OCI-LY1 (cell line): ENCODE measurements around the gene FAM114A1.

Experiments
- H2AFZ ChIP-seq: fragments of 200-600 bp; sonication (generic), shearing (Covaris generic); 2 replicates; pipeline ENCODE4 v1.6.0; 2014; ENCODE audit warnings: antibody characterized with exemption, mild to moderate bottlenecking, low read length
- H3F3A ChIP-seq: fragments of 200-600 bp; sonication (generic), shearing (Covaris generic); 2 replicates; pipeline ENCODE4 v1.6.0; 2014; ENCODE audit warnings: mild to moderate bottlenecking, antibody characterized with exemption, low read length, moderate library complexity; ENCODE audit not compliant: insufficient read depth
- H3K27ac ChIP-seq: fragments of 200-600 bp; sonication (generic); 2 replicates; pipeline ENCODE4 v1.5.1; 2014; ENCODE audit warnings: low read length, mixed run types, mild to moderate bottlenecking, low read depth; ENCODE audit not compliant: poor library complexity, severe bottlenecking
- H3K27me3 ChIP-seq: fragments of 200-600 bp; sonication (generic); 2 replicates; pipeline ENCODE4 v1.6.0; 2014; ENCODE audit warnings: antibody characterized with exemption, mild to moderate bottlenecking, low read length, moderate library complexity; ENCODE audit not compliant: insufficient read depth
- H3K36me3 ChIP-seq: fragments of 200-600 bp; sonication (generic); 2 replicates; pipeline ENCODE4 v1.6.1; 2014; ENCODE audit warnings: mild to moderate bottlenecking, antibody characterized with exemption, low read length, moderate library complexity, mixed read lengths; ENCODE audit not compliant: insufficient read depth
- H3K4me1 ChIP-seq: fragments of 200-600 bp; sonication (generic); 2 replicates; pipeline ENCODE4 v1.5.1; 2014; ENCODE audit warnings: mild to moderate bottlenecking, low read length, moderate library complexity; ENCODE audit not compliant: insufficient read depth, severe bottlenecking
- H3K4me2 ChIP-seq: fragments of 200-600 bp; sonication (generic), shearing (Covaris generic); 2 replicates; pipeline ENCODE4 v1.6.1; 2014; ENCODE audit warnings: low read length
- H3K4me3 ChIP-seq: fragments of 200-600 bp; sonication (generic); 2 replicates; pipeline ENCODE4 v1.5.1; 2014; ENCODE audit warnings: low read length, low read depth, mild to moderate bottlenecking, mixed read lengths; ENCODE audit not compliant: poor library complexity, severe bottlenecking
- H3K79me2 ChIP-seq: fragments of 200-600 bp; shearing (Covaris generic); 2 replicates; pipeline ENCODE4 v1.6.1; 2016; ENCODE audit warnings: mixed run types, low read length, mixed read lengths; ENCODE audit not compliant: insufficient read depth
- H3K9ac ChIP-seq: fragments of 200-600 bp; sonication (generic), shearing (Covaris generic); 2 replicates; pipeline ENCODE4 v1.6.1; 2014; ENCODE audit warnings: mild to moderate bottlenecking, low read length, mixed read lengths
- H3K9me2 ChIP-seq: fragments of 200-600 bp; sonication (generic), shearing (Covaris generic); 2 replicates; pipeline ENCODE4 v1.6.1; 2014; ENCODE audit warnings: low read depth, mild to moderate bottlenecking, low read length, mixed read lengths
- H3K9me3 ChIP-seq: fragments of 200-600 bp; shearing (Covaris generic); 2 replicates; pipeline ENCODE4 v1.6.1; 2014; ENCODE audit warnings: low read length, mixed read lengths
- H4K20me1 ChIP-seq: fragments of 200-600 bp; sonication (generic), shearing (Covaris generic); 2 replicates; pipeline ENCODE4 v1.6.0; 2016; ENCODE audit warnings: mild to moderate bottlenecking, low read length; ENCODE audit not compliant: insufficient read depth
- EZH2 ChIP-seq: fragments of 200-600 bp; sonication (generic), shearing (Covaris generic); IDR thresholded peaks from 2 replicates; pipeline ENCODE4 v1.8.0; 2017; ENCODE audit warnings: borderline replicate concordance, mixed run types, mild to moderate bottlenecking, antibody characterized with exemption, low read length, moderate library complexity, mixed read lengths
- TF ChIP-seq, protein P1 (sequence below): fragments of 200-600 bp; sonication (generic), shearing (Covaris generic); IDR thresholded peaks from 2 replicates; pipeline ENCODE4 v1.5.1; 2017; ENCODE audit warnings: mild to moderate bottlenecking, antibody characterized with exemption, low read length, moderate library complexity, mixed read lengths

Gene FAM114A1

DNA sequence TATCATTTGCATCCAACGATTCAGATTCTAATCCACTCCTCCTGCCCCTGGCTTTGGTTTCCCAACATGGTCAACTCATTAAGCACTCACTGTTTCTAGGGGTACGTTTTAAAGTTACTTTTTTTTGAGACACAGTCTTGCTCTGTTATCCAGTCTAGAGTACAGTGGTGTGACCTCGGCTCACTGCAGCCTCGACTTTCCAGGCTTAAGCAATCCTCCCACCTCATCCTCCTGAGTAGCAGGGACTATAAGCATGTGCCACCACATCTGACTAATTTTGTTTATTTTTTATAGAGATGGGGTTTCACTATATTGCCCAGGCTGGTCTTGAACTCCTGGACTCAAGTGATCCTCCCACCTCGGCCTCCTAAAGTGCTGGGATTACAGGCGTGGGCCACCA, 115.7 kb downstream of the FAM114A1 start:
- no peak overlapping the region for H2AFZ ChIP-seq

DNA sequence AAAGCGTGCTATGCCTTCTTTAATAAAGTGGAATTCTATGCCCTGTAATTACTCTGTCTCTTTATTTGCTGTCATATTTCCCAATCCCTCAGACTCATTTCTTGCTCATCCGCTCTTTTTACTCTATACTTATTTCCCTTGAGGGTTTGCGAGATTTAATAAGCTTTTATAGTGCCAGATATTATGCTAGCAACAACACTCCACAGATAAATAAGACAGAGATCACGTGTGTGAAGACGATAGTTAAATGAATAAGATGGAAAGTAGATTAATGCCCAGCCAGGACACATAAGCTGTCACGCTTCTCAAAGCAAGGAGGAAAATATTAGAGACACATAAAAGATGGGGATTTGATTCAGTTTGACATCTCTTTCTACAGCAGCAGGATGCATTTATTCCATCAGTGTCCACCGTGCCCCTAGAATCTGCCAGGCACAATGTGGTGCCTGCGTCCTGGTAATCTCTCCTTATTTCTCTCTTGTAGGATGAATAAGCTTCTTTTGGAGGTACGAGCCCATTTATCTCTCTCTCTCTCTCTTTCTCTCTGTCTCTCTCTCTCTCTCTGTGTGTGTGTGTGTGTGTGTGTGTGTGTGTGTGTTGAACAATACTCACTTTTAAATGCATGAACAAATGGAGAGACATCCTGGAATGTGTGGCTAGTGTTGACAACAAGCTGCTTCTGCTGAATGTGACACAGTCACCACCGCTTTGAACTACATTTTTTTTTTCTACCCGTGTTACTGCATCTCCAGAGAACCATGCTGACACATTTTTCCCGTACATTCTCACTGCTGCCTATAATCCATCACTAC, 116.4 kb downstream of the FAM114A1 start:
- H3K4me1 ChIP-seq = peaks cover 37% of the 10 kb centered on the region
- H4K20me1 ChIP-seq = no peaks in the 10 kb centered on the region
- H3K27me3 ChIP-seq = no peaks in the 10 kb centered on the region
- H2AFZ ChIP-seq = no peak overlapping the region
- H3K9ac ChIP-seq = no peak overlapping the region
- peak overlapping the region; percentile 80 for H3K27ac ChIP-seq
- H3K9me3 ChIP-seq = no peaks in the 10 kb centered on the region
- H3K4me2 ChIP-seq = no peak overlapping the region
- no peaks in the 10 kb centered on the region for H3K9me2 ChIP-seq
- peaks cover 86% of the 10 kb centered on the region for H3K36me3 ChIP-seq
- no peak for TF ChIP-seq EZH2
- TF ChIP-seq, protein P1, sequence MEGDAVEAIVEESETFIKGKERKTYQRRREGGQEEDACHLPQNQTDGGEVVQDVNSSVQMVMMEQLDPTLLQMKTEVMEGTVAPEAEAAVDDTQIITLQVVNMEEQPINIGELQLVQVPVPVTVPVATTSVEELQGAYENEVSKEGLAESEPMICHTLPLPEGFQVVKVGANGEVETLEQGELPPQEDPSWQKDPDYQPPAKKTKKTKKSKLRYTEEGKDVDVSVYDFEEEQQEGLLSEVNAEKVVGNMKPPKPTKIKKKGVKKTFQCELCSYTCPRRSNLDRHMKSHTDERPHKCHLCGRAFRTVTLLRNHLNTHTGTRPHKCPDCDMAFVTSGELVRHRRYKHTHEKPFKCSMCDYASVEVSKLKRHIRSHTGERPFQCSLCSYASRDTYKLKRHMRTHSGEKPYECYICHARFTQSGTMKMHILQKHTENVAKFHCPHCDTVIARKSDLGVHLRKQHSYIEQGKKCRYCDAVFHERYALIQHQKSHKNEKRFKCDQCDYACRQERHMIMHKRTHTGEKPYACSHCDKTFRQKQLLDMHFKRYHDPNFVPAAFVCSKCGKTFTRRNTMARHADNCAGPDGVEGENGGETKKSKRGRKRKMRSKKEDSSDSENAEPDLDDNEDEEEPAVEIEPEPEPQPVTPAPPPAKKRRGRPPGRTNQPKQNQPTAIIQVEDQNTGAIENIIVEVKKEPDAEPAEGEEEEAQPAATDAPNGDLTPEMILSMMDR = no peak
- H3F3A ChIP-seq = no peaks in the 10 kb centered on the region
- no peaks in the 10 kb centered on the region for H3K79me2 ChIP-seq
- H3K4me3 ChIP-seq = no peak overlapping the region

More for the DNA sequence above, 115.7 kb downstream of the FAM114A1 start:
- Histone ChIP-seq H3F3A (no peaks in the 10 kb centered on the region), H4K20me1 (no peaks in the 10 kb centered on the region), H3K4me3 (no peak overlapping the region), H3K79me2 (no peaks in the 10 kb centered on the region), H3K9me2 (no peaks in the 10 kb centered on the region), H3K4me1 (peaks cover 37% of the 10 kb centered on the region), H3K27me3 (no peaks in the 10 kb centered on the region), H3K27ac (no peak overlapping the region), H3K9me3 (no peaks in the 10 kb centered on the region), H3K4me2 (no peak overlapping the region), H3K36me3 (peaks cover 83% of the 10 kb centered on the region), H3K9ac (no peak overlapping the region)
- TF ChIP-seq, protein P1 = no peak
- TF ChIP-seq EZH2 = no peak

DNA sequence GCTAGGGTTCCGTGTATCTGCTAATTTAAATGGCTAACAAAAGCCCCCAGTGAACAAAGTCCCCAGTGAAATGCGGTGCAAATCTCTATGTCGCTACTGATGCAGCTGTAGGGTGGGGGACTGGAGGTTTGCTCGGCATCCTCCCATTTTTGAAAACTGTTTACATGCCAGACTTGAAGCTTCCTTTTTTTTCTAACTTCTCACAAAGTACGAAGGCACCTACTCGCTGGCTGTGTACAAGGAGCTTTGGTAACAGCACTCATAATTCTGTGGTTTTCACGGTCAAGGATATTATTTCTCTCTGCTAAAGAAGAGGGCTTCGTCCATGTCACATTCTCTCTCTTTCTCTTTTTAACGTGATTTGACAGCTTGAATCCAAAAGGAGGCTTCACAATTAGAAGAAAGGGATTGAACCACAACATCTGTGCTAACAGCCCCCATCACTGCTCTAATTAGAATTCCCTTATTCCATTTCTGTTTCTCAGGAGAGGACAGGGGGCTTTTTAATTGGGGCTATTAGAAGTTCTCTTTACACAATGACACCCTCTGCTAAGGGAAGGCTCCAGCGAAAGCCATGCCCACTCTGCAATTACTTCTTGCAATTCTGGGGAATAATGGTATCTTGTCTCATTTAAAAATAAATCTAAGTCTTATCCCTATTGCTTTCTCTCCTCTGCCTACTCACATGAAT, 117.9 kb downstream of the FAM114A1 start:
- peak overlapping the region; percentile 8; the same call in 1 of the 2 replicates for H3K9ac ChIP-seq
- no peak for TF ChIP-seq EZH2
- TF ChIP-seq, protein P1 = no peak
- peak overlapping the region; percentile 15 for H3K4me3 ChIP-seq
- no peaks in the 10 kb centered on the region for H4K20me1 ChIP-seq
- no peak overlapping the region for H2AFZ ChIP-seq
- no peaks in the 10 kb centered on the region for H3K27me3 ChIP-seq
- H3K9me2 ChIP-seq = no peaks in the 10 kb centered on the region
- H3K36me3 ChIP-seq = peaks cover 81% of the 10 kb centered on the region
- no peaks in the 10 kb centered on the region for H3K9me3 ChIP-seq
- no peaks in the 10 kb centered on the region for H3F3A ChIP-seq
- H3K79me2 ChIP-seq = no peaks in the 10 kb centered on the region
- H3K4me2 ChIP-seq = peak overlapping the region; percentile 41
- H3K4me1 ChIP-seq = peaks cover 37% of the 10 kb centered on the region
- peak overlapping the region; percentile 80 for H3K27ac ChIP-seq
